Ishikawa (cell line): ENCODE measurements around the gene PLEKHH2.
A peak's percentile ranks its signal among the peaks of the same experiment; 100 is the strongest.

Source experiments
- FOXM1 ChIP-seq: IDR thresholded peaks from 2 replicates; pipeline ENCODE4 v1.6.1; 2012; ENCODE audit warnings: low read depth, borderline replicate concordance
- MAX ChIP-seq: IDR thresholded peaks from 2 replicates; pipeline ENCODE4 v1.6.1; 2012
- TAF1 ChIP-seq: IDR thresholded peaks from 2 replicates; pipeline ENCODE4 v1.6.1; 2012; ENCODE audit warnings: low read depth, mild to moderate bottlenecking
- TEAD4 ChIP-seq: IDR thresholded peaks from 2 replicates; pipeline ENCODE4 v1.6.1; 2012
- YY1 ChIP-seq: IDR thresholded peaks from 2 replicates; pipeline ENCODE4 v1.6.1; 2012; ENCODE audit warnings: low read depth

GRCh38 chr2:43595603-43596412, 41.3 kb upstream of the PLEKHH2 start, which contains the start of gene THADA:
- TF ChIP-seq MAX (peak; percentile 90), FOXM1 (peak; percentile 48; the same call in 1 of the 2 replicates), YY1 (peak; percentile 86), TAF1 (peak; percentile 87), TEAD4 (peak; percentile 25; the same call in 1 of the 2 replicates)
